B cell (primary cell): ENCODE results near the gene PAIP1. TPM values are rescaled to one million over a fixed set of nuclear protein-coding genes. Genes with fewer than 3 reads are reported as not detected.

Source experiments
- ATAC-seq: fragments of 200-7000 bp; cut with Tn5 transposase; one replicate; pipeline ENCODE4 v1.10.0; 2021; ENCODE audit warnings: low read depth, mild to moderate bottlenecking, moderate number of reproducible peaks, moderate library complexity
- CTCF ChIA-PET: fragments of 350-600 bp; sonication (Branson Sonifier 250); formaldehyde crosslinking; loops from one replicate; lab custom pipeline; 2021; ENCODE audit warnings: antibody characterized with exemption, inconsistent platforms; lab: Charles Lee
- POLR2A ChIA-PET: fragments of 350-600 bp; sonication (Branson Sonifier 250); formaldehyde crosslinking; loops from one replicate; lab custom pipeline; 2021; ENCODE audit warnings: antibody characterized with exemption; lab: Charles Lee
- DNase-seq: peaks from one replicate; pipeline ENCODE4 v3.0.0; 2013
- H2AFZ ChIP-seq: 2 replicates; pipeline ENCODE4 v1.6.1; 2012; ENCODE audit warnings: mild to moderate bottlenecking, low read depth, low read length; ENCODE audit not compliant: insufficient read depth, poor library complexity, severe bottlenecking
- H3K27ac ChIP-seq, 2 donors: 1 replicate in 1 of 2; 2 replicates in 1 of 2; pipeline ENCODE4 v1.5.1; 2012 to 2013; ENCODE audit warnings: low read length in 2 of 2, mild to moderate bottlenecking in 2 of 2, moderate library complexity in 1 of 2
- H3K27me3 ChIP-seq, 4 experiments: fragments of 200-600 bp in 1 of 4; sonication (generic) in 1 of 4; replicated peaks in 1 of 4; 1 replicate in 2 of 4; 2 replicates in 2 of 4; pipeline versions ENCODE4 v1.6.1 to v1.7.0; 2013 to 2016; ENCODE audit warnings: low read length in 3 of 4, mild to moderate bottlenecking in 2 of 4, mixed read lengths in 1 of 4, moderate library complexity in 1 of 4; ENCODE audit not compliant: insufficient read depth in 4 of 4, control insufficient read depth in 3 of 4; ENCODE audit errors: control extremely low read depth in 1 of 4
- H3K36me3 ChIP-seq, 2 experiments: replicated peaks in 1 of 2; 1 replicate in 1 of 2; 2 replicates in 1 of 2; pipeline versions ENCODE4 v1.6.1 to v1.7.1; 2013; ENCODE audit warnings: low read length in 1 of 2; ENCODE audit not compliant: insufficient read depth in 2 of 2, control insufficient read depth in 1 of 2; ENCODE audit errors: control extremely low read depth in 1 of 2, extremely low read depth in 1 of 2
- H3K4me1 ChIP-seq, 2 donors: fragments of 200-600 bp in 1 of 2; sonication (generic) in 1 of 2; 1 replicate in 1 of 2; 2 replicates in 1 of 2; pipeline versions ENCODE4 v1.5.1 to v1.6.1; 2013 to 2017; ENCODE audit warnings: low read length in 2 of 2; ENCODE audit not compliant: control insufficient read depth in 2 of 2, insufficient read depth in 2 of 2
- H3K4me2 ChIP-seq: replicated peaks from 2 replicates; pipeline ENCODE3; 2012; ENCODE audit warnings: mild to moderate bottlenecking, low read depth, low read length; ENCODE audit not compliant: poor library complexity, severe bottlenecking
- H3K4me3 ChIP-seq, 5 experiments: fragments of 200-600 bp in 1 of 5; sonication (generic) in 1 of 5; 1 replicate in 3 of 5; 2 replicates in 2 of 5; pipeline versions ENCODE4 v1.5.1 to v1.7.0; 2011 to 2016; ENCODE audit warnings: low read length in 4 of 5, mild to moderate bottlenecking in 4 of 5, low read depth in 2 of 5, control low read depth in 1 of 5, moderate library complexity in 1 of 5; ENCODE audit not compliant: insufficient read depth in 1 of 5; ENCODE audit errors: control extremely low read depth in 1 of 5, extremely low read depth in 1 of 5
- H3K79me2 ChIP-seq: fragments of 200-600 bp; sonication (generic); one replicate; pipeline ENCODE4 v1.6.0; 2016; ENCODE audit warnings: low read length; ENCODE audit not compliant: control insufficient read depth, insufficient read depth
- H3K9ac ChIP-seq: fragments of 200-600 bp; sonication (generic); 2 replicates; pipeline ENCODE4 v1.6.1; 2017; ENCODE audit warnings: mild to moderate bottlenecking, low read length, moderate library complexity
- H3K9me3 ChIP-seq, 3 donors: one replicate each; pipeline versions ENCODE4 v1.6.1 to v1.7.1; 2013; ENCODE audit warnings: low read length in 2 of 3; ENCODE audit not compliant: control insufficient read depth in 2 of 3, insufficient read depth in 1 of 3; ENCODE audit errors: control extremely low read depth in 1 of 3
- H4K20me1 ChIP-seq: 2 replicates; pipeline ENCODE4 v1.6.0; 2012; ENCODE audit warnings: mild to moderate bottlenecking, low read length; ENCODE audit not compliant: insufficient read depth, control insufficient read depth, poor library complexity, severe bottlenecking
- H3K27ac Mint-ChIP-seq: one replicate; pipeline ENCODE4 v1.8.0; 2021; ENCODE audit warnings: mixed read lengths
- H3K27me3 Mint-ChIP-seq: one replicate; pipeline ENCODE4 v1.8.0; 2021; ENCODE audit warnings: mixed read lengths
- H3K4me1 Mint-ChIP-seq: one replicate; pipeline ENCODE4 v1.8.0; 2021; ENCODE audit warnings: mixed read lengths
- H3K4me3 Mint-ChIP-seq: one replicate; pipeline ENCODE4 v1.8.0; 2021; ENCODE audit warnings: mixed read lengths
- H3K9me3 Mint-ChIP-seq: one replicate; pipeline ENCODE4 v1.8.0; 2022; ENCODE audit warnings: mixed read lengths; ENCODE audit not compliant: insufficient read depth
- EZH2 ChIP-seq: IDR thresholded peaks from 2 replicates; pipeline ENCODE4 v1.6.1; 2012; ENCODE audit warnings: borderline replicate concordance, low read depth, mild to moderate bottlenecking, moderate library complexity, low read length; ENCODE audit not compliant: insufficient read depth, poor library complexity, severe bottlenecking
- WGBS: methylation state at CpG from one replicate; pipeline ENCODE4 v1.1.5; 2013; ENCODE audit warnings: missing lambda C conversion rate; ENCODE audit not compliant: insufficient coverage; 5-methylcytosine and 5-hydroxymethylcytosine counted together
- intact Hi-C: fragments of 100-400 bp; cut with micrococcal nuclease; formaldehyde crosslinking; loops from one replicate; pipeline ENCODE4 v1.10.0; 2022
- polyA plus RNA-seq: library from polyadenylated mRNA; depleted of rRNA; stranded (reverse); fragments of >200 nt; gene quantifications from 2 replicates; pipeline ENCODE4 v1.2.3, GENCODE V29; 2012
- total RNA-seq, 2 donors: library from RNA; stranded (reverse); fragments of 120-200 nt in 1 of 2; gene quantifications; 1 replicate in 1 of 2; 2 replicates in 1 of 2; pipeline versions ENCODE4 v1.2.3 to v1.2.4, GENCODE V29; 2013 to 2022
- TF ChIP-seq, protein P1 (sequence below): fragments of 200-600 bp; IDR thresholded peaks from one replicate; pipeline ENCODE4 v1.8.0; 2022; ENCODE audit warnings: antibody characterized with exemption, mild to moderate bottlenecking

PAIP1 gene
- total and polyA plus RNA-seq, 2 donors (not counting 1 experiment from before 2014, with no cell fraction given), result 23.0 to 31.8 TPM

DNA sequence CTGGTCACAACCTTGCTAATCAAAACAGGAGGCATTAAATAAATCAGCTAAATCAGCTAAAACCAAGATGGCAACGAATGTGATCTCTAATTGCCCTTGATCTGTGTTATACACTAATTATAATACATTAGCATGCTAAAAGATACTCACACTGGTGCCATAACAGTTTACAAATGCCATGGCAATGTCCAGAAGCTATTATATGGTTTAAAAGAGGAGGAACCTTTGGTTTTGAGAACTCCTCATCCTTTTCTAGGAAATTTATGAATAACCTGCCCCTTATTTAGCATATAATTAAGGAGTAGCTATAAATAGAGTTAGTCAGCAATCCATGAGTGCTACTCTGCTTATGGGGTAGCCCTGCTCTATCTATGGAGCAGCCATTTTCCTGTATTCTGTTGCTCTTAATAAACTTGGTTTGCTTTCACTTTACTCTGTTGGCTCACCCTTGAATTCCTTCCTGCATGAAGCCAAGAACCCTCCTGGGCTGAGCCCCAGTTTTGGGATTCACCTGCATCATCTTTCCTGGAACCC is 27.4 kb upstream of the PAIP1 start:
- no peaks in the 10 kb centered on the region for H3K4me1 ChIP-seq
- H4K20me1 ChIP-seq, result no peaks in the 10 kb centered on the region
- no peaks in the 10 kb centered on the region for H3K9me3 ChIP-seq
- intact Hi-C loops, result no loop called here
- no peak for ATAC-seq
- H3K4me3 ChIP-seq, result no peak overlapping the region
- Mint-ChIP-seq H3K27me3 (no peaks in the 10 kb centered on the region), H3K4me1 (no peaks in the 10 kb centered on the region), H3K4me3 (no peak overlapping the region), H3K9me3 (no peaks in the 10 kb centered on the region), H3K27ac (no peak overlapping the region)
- no peak overlapping the region for H3K4me2 ChIP-seq
- no CpG with 5 or more reads among the region's 1 CpG for WGBS
- H2AFZ ChIP-seq, result no peak overlapping the region
- H3K36me3 ChIP-seq, result peaks cover 0 to 2% of the 10 kb centered on the region in 2 experiments
- H3K9ac ChIP-seq, result no peak overlapping the region
- ChIA-PET CTCF (no interaction called here), POLR2A (no interaction called here)
- no peaks in the 10 kb centered on the region for H3K79me2 ChIP-seq
- no peak overlapping the region for H3K27ac ChIP-seq
- H3K27me3 ChIP-seq, result no peaks in the 10 kb centered on the region
- no peak for DNase-seq
- no peak for TF ChIP-seq EZH2
- TF ChIP-seq, protein P1, sequence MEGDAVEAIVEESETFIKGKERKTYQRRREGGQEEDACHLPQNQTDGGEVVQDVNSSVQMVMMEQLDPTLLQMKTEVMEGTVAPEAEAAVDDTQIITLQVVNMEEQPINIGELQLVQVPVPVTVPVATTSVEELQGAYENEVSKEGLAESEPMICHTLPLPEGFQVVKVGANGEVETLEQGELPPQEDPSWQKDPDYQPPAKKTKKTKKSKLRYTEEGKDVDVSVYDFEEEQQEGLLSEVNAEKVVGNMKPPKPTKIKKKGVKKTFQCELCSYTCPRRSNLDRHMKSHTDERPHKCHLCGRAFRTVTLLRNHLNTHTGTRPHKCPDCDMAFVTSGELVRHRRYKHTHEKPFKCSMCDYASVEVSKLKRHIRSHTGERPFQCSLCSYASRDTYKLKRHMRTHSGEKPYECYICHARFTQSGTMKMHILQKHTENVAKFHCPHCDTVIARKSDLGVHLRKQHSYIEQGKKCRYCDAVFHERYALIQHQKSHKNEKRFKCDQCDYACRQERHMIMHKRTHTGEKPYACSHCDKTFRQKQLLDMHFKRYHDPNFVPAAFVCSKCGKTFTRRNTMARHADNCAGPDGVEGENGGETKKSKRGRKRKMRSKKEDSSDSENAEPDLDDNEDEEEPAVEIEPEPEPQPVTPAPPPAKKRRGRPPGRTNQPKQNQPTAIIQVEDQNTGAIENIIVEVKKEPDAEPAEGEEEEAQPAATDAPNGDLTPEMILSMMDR, result no peak

DNA sequence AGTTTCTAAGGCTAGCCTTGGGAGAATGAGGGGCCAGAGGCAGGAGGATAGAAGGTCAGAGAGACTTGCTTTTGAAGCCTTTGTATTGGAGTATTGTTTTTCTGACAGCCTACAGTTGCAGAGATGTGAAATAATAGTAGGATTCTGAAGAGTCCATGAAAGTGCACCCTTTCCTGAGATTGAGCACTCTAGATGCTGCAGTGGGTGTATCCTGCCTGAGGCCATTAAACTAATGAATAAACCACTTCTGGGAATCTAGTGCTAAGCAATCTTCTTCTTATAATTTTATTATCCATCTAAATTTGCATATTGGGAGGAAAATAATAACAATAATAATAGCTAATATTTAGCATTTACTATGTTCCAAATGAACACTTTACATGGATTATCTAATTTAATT is 26.8 kb upstream of the PAIP1 start:
- no peaks in the 10 kb centered on the region for H4K20me1 ChIP-seq
- no peak overlapping the region for H3K4me3 ChIP-seq
- no peaks in the 10 kb centered on the region for H3K27me3 ChIP-seq
- ChIA-PET CTCF (no interaction called here), POLR2A (no interaction called here)
- Mint-ChIP-seq H3K9me3 (no peaks in the 10 kb centered on the region), H3K27me3 (no peaks in the 10 kb centered on the region), H3K4me1 (no peaks in the 10 kb centered on the region), H3K4me3 (no peak overlapping the region), H3K27ac (no peak overlapping the region)
- H3K9me3 ChIP-seq, result no peaks in the 10 kb centered on the region
- no peak overlapping the region for H3K4me2 ChIP-seq
- H2AFZ ChIP-seq, result no peak overlapping the region
- TF ChIP-seq EZH2, result no peak
- TF ChIP-seq, protein P1, result no peak
- H3K4me1 ChIP-seq, result no peaks in the 10 kb centered on the region
- intact Hi-C loops, result no loop called here
- no peak for ATAC-seq
- peaks cover 0 to 2% of the 10 kb centered on the region in 2 experiments for H3K36me3 ChIP-seq
- no peak overlapping the region for H3K9ac ChIP-seq
- no peaks in the 10 kb centered on the region for H3K79me2 ChIP-seq
- DNase-seq, result no peak
- H3K27ac ChIP-seq, result no peak overlapping the region
